ENCODE data around the gene GPR78.

GPR78 gene

GRCh38 chr4:8591626-8592365 lies 11.6 kb downstream of the GPR78 start:
- no peak overlapping the region for H3K4me2 ChIP-seq (ENCODE audit: insufficient read depth, low read length)
- no peak overlapping the region for H2AFZ ChIP-seq (ENCODE audit: low read depth, low read length)
- TF ChIP-seq CTCF (IDR thresholded peaks at IDR 0.05; ENCODE audit: borderline replicate concordance, extremely low read depth, low read length, poor library complexity, severe bottlenecking), result no peak
- no peaks in the 10 kb centered on the region for H3K4me1 ChIP-seq (ENCODE audit: insufficient read depth, low read length)
- H3K36me3 ChIP-seq (ENCODE audit: insufficient read depth, low read length), result no peaks in the 10 kb centered on the region
- H3K9me3 ChIP-seq (ENCODE audit: insufficient read depth, low read length, severe bottlenecking), result no peaks in the 10 kb centered on the region
- H3K27me3 ChIP-seq (ENCODE audit: insufficient read depth, low read length, poor library complexity), result no peaks in the 10 kb centered on the region
- no peak overlapping the region for H3K9ac ChIP-seq (ENCODE audit: low read depth, low read length)
- H3K27ac ChIP-seq (ENCODE audit: low read length), result no peak overlapping the region
- ATAC-seq (ENCODE audit: insufficient read depth, low read depth), result no peak
- no peak for DNase-seq
- H3K79me2 ChIP-seq (ENCODE audit: insufficient read depth, low read length), result no peaks in the 10 kb centered on the region
- H4K20me1 ChIP-seq (ENCODE audit: insufficient read depth, low read length), result peaks cover 4% of the 10 kb centered on the region; the same call in 1 of the 2 replicates
- no peak overlapping the region for H3K4me3 ChIP-seq (ENCODE audit: low read depth in 1 of 2, low read length in 2 of 2)

GRCh38 chr4:8592366-8593263 lies 12.4 kb downstream of the GPR78 start, which contains the start of gene CPZ:
Gene CPZ (plus strand): TSS chr4:8592765. CDS start chr4:8592834, 69 bp downstream.
- Histone ChIP-seq H3K4me2 (ENCODE audit: insufficient read depth, low read length) (no peak within 1 kb of the TSS), H3K36me3 (ENCODE audit: insufficient read depth, low read length) (no peaks in the 10 kb centered on the region), H2AFZ (ENCODE audit: low read depth, low read length) (no peak within 1 kb of the TSS), H4K20me1 (ENCODE audit: insufficient read depth, low read length) (peaks cover 3% of the 10 kb centered on the region), H3K9ac (ENCODE audit: low read depth, low read length) (no peak within 1 kb of the TSS), H3K27me3 (ENCODE audit: insufficient read depth, low read length, poor library complexity) (no peaks in the 10 kb centered on the region), H3K27ac (ENCODE audit: low read length) (no peak within 1 kb of the TSS), H3K9me3 (ENCODE audit: insufficient read depth, low read length, severe bottlenecking) (no peaks in the 10 kb centered on the region), H3K4me3 (ENCODE audit: low read depth in 1 of 2, low read length in 2 of 2) (no peak within 1 kb of the TSS), H3K79me2 (ENCODE audit: insufficient read depth, low read length) (no peaks in the 10 kb centered on the region), H3K4me1 (ENCODE audit: insufficient read depth, low read length) (no peaks in the 10 kb centered on the region)
- TF ChIP-seq CTCF (IDR thresholded peaks at IDR 0.05; ENCODE audit: borderline replicate concordance, extremely low read depth, low read length, poor library complexity, severe bottlenecking) (no peak), EZH2 (IDR thresholded peaks at IDR 0.05; ENCODE audit: borderline replicate concordance, low read depth, low read length, severe bottlenecking) (no peak)
- DNase-seq, result no peak
- no peak for ATAC-seq (ENCODE audit: insufficient read depth, low read depth)

- ATAC-seq (ENCODE audit: insufficient read depth, low read depth) (no peak), DNase-seq (no peak)
- Histone ChIP-seq H3K4me2 (ENCODE audit: insufficient read depth, low read length) (no peak overlapping the region), H3K4me3 (ENCODE audit: low read depth in 1 of 2, low read length in 2 of 2) (no peak overlapping the region), H3K9me3 (ENCODE audit: insufficient read depth, low read length, severe bottlenecking) (no peaks in the 10 kb centered on the region), H3K9ac (ENCODE audit: low read depth, low read length) (no peak overlapping the region), H3K4me1 (ENCODE audit: insufficient read depth, low read length) (no peaks in the 10 kb centered on the region), H3K36me3 (ENCODE audit: insufficient read depth, low read length) (no peaks in the 10 kb centered on the region), H3K27me3 (ENCODE audit: insufficient read depth, low read length, poor library complexity) (no peaks in the 10 kb centered on the region), H3K27ac (ENCODE audit: low read length) (no peak overlapping the region), H2AFZ (ENCODE audit: low read depth, low read length) (no peak overlapping the region), H3K79me2 (ENCODE audit: insufficient read depth, low read length) (no peaks in the 10 kb centered on the region), H4K20me1 (ENCODE audit: insufficient read depth, low read length) (peaks cover 3% of the 10 kb centered on the region)
- no peak for TF ChIP-seq EZH2 (IDR thresholded peaks at IDR 0.05; ENCODE audit: borderline replicate concordance, low read depth, low read length, severe bottlenecking)
- no peak for TF ChIP-seq CTCF (IDR thresholded peaks at IDR 0.05; ENCODE audit: borderline replicate concordance, extremely low read depth, low read length, poor library complexity, severe bottlenecking)
These were observed 13.3 kb downstream of the GPR78 start for GRCh38 chr4:8593264-8594096.

Measured in DND-41 (cell line).